GM19395 (cell line): Measurements from ENCODE around the gene CDH1.

Source experiments
- ATAC-seq: cut with Tn5 transposase; IDR thresholded peaks from one replicate; pipeline ENCODE4 v1.9.1; 2021; ENCODE audit warnings: mild to moderate bottlenecking, moderate library complexity; ENCODE audit not compliant: unreplicated experiment

The CDH1 gene

GRCh38 chr16:68843482-68844210 lies 106.6 kb downstream of the CDH1 start, which contains the start of gene TANGO6:
TANGO6 (plus strand) TSS chr16:68843531; CDS start chr16:68843618, 87 bp downstream.
- ATAC-seq, result peak; percentile 86

GRCh38 chr16:68844211-68844564 lies 107.1 kb downstream of the CDH1 start:
- ATAC-seq, result peak; percentile 24

- ATAC-seq, result no peak
Measured at GRCh38 chr16:68848786-68849185, 111.7 kb downstream of the CDH1 start.

DNA sequence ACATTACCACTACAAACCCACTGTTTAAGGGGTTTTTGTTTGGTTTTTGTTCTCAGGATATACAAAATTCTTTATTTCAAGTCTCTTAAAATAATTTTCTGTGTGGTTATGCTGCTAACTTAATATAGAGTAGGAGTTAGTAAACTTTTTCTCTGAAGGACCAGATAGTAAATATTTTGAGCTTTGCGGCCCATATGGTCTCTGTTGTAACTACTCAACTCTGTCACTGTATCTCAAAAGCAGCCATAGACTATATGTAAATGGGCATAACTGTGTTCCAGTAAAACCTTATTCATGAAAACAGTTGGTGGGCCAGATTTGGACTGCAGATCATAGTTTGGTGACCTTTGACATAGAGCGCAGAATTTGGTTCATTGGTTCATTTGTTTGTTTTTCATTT lies 113.4 kb downstream of the CDH1 start:
- no peak for ATAC-seq

- no peak for ATAC-seq
Measured at GRCh38 chr16:68851601-68852000, 114.5 kb downstream of the CDH1 start.

- ATAC-seq, result no peak
Measured at GRCh38 chr16:68857479-68857878, 120.4 kb downstream of the CDH1 start.

- ATAC-seq, result no peak
Measured at GRCh38 chr16:68859828-68860227, 122.7 kb downstream of the CDH1 start.

- ATAC-seq, result no peak
Measured at GRCh38 chr16:68860978-68861892, 124.1 kb downstream of the CDH1 start.

- no peak for ATAC-seq
Measured at GRCh38 chr16:68866933-68867332, 129.8 kb downstream of the CDH1 start.

- ATAC-seq, result no peak
Measured at GRCh38 chr16:68869492-68870088, 132.5 kb downstream of the CDH1 start.

DNA sequence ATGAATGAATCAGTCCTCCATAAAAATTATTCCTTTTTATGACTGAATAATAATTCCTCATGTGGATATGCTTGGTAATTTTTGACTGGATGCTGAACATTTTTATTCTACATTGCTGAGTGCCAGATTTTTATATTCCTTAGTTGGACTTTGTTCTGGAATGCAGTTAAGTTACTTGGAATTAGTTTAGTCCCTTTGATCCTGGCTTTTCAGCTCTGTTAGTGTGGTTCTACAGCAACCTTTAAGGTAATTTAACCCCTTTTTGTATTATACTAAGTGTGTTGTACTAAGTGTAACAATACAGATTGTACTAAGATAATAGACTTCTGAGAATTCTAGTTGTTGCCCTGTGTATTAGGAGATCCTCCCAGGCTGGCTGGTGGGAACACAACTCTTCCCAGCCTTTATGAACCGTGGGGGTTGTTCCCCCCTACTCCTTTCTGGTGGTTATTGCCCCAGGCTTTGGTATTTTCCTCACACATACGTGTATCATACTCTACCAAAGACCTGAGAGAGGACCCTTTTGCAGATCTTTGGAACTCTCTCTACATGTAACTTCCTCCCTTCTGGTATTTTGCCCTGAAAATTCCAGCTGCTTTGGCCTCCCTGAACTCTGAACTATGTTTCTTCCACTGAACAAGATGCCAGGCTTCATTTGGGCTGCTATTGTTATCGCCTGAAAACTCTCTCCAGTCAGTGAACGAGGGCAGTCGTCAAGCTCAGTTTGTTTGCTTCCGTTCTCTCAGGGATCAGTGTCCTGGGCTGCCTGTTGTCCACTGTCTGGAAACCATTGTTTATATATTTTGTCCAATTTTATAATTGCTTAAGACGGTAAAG lies 136.8 kb downstream of the CDH1 start:
- ATAC-seq, result no peak

GRCh38 chr16:68875871-68876270 lies 138.8 kb downstream of the CDH1 start:
- no peak for ATAC-seq

- no peak for ATAC-seq
Measured at GRCh38 chr16:68883685-68884084, 146.6 kb downstream of the CDH1 start.

DNA sequence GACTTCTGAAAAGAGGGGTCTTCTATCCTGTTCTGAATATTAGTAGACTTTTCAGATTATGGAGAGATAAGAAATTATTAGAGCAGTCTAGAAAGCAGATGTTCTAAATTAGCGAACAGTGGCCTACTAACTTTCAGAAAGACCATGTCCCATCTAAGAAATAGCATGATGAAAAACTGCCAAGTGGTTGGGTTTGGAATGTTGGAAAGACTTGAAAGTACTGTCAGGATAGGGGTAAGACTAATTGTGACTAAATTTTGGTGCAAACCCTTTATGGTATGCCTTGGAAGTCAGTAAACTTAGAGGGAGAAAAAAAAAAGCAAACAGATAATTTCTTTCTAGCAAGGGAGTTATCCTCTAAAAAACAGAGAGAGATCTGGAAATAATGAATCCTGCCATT lies 147.3 kb downstream of the CDH1 start:
- ATAC-seq, result no peak
